Fibroblast of the aortic adventitia (primary cell): ENCODE results near the gene COL12A1. TPM values are rescaled to one million over a fixed set of nuclear protein-coding genes. Genes with fewer than 3 reads are reported as not detected.

Experiments used
- DNase-seq: peaks from one replicate; pipeline ENCODE4 v3.0.0-alpha.2; 2010; ENCODE audit warnings: low read depth
- H3K4me3 ChIP-seq: 2 replicates; pipeline ENCODE4 v1.5.1; 2011; ENCODE audit warnings: low read depth, mild to moderate bottlenecking, control low read depth, low read length, moderate library complexity
- total RNA-seq: library from RNA; depleted of rRNA; stranded (reverse); fragments of >200 nt; gene quantifications from 2 replicates; pipeline ENCODE4 v1.2.3, GENCODE V29; 2012; ENCODE audit warnings: low replicate concordance
- TF ChIP-seq, protein P1 (sequence below): IDR thresholded peaks from 2 replicates; pipeline ENCODE4 v1.5.1; 2011; ENCODE audit warnings: mild to moderate bottlenecking, low read length, control low read depth, inconsistent platforms; ENCODE audit not compliant: insufficient read depth

COL12A1 gene
- total RNA-seq, 1 donor: 139 TPM

DNA sequence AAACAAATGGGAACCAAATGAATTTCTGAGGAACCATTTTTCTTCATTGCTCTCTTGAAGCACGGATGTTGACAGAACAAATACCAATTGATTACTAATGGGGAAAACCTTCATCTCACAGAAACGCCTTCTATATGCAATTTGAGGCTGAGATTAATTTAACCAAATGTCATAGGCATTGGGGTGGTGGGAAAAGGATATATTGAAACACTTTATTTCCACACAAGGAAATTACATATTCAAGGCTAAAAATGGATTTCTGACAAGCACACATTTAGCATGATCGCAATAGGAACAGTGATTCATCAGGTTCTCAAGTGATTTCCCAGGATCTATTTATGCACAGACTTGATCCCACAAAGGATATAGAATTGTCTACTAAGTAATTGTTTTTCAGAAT lies 88.9 kb downstream of the COL12A1 start:
- TF ChIP-seq, protein P1, sequence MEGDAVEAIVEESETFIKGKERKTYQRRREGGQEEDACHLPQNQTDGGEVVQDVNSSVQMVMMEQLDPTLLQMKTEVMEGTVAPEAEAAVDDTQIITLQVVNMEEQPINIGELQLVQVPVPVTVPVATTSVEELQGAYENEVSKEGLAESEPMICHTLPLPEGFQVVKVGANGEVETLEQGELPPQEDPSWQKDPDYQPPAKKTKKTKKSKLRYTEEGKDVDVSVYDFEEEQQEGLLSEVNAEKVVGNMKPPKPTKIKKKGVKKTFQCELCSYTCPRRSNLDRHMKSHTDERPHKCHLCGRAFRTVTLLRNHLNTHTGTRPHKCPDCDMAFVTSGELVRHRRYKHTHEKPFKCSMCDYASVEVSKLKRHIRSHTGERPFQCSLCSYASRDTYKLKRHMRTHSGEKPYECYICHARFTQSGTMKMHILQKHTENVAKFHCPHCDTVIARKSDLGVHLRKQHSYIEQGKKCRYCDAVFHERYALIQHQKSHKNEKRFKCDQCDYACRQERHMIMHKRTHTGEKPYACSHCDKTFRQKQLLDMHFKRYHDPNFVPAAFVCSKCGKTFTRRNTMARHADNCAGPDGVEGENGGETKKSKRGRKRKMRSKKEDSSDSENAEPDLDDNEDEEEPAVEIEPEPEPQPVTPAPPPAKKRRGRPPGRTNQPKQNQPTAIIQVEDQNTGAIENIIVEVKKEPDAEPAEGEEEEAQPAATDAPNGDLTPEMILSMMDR: no peak
- no peak overlapping the region for H3K4me3 ChIP-seq

DNA sequence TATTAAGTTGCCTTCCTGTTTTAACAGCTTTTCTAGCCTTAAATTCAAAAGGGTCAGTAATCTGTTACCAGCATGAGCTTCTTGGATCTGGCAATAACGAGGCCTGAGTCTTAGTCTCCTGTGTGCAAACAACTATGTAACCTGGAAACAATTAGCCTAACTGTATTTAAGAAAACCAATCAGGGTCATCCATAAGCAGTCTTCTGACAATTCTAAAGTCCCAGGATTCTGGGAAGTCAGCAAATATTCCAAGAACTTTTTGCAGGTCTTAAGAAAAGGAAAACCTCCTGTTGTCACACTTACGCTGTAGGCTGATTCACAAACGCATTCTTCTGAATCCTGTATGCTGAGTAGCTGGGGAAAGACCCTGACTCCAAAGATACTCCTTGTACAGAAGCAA lies 90.4 kb downstream of the COL12A1 start:
- H3K4me3 ChIP-seq: no peak overlapping the region
- TF ChIP-seq, protein P1: no peak
- peak; percentile 34 for DNase-seq

More for the DNA sequence above, 88.9 kb downstream of the COL12A1 start:
- DNase-seq: no peak

DNA sequence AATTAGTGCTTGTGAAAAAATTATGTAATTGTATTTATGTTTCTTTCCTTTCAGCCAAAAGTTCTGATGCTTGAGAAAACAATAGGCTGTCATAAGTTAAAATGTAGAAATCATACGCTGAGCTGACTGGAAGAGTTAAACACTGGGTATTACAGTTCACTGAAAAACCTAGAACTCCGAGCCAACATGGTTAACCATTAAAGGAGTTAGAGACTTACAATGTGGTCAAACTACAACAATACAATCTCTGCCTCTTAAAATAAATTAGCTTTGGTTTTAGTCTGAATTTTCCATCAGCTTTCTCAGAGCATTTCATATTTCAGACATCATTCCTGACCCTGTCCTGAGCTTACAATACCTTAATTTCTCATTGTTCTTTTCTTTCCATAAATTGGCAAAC lies 91.0 kb downstream of the COL12A1 start:
- DNase-seq: no peak
- no peak overlapping the region for H3K4me3 ChIP-seq
- TF ChIP-seq, protein P1: no peak

DNA sequence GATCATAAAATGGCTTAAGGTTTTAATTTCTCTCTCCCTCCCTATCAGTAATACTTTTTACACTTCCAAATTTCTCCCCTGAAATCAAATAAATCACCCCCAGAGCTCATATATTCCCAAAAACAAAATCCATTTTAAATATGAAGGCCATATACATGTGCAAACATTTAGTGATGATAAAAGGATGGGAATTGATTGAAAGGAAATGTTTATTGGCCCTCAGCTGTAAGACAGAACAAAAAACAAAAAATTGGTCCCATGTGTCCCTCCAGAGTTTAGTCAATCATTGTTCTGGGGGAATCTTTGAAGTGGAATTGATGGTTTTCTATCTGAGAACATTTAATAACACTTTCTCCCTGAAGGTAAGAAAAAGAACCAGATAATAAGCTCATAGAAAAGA lies 91.7 kb downstream of the COL12A1 start:
- H3K4me3 ChIP-seq: no peak overlapping the region
- TF ChIP-seq, protein P1: no peak
- no peak for DNase-seq

DNA sequence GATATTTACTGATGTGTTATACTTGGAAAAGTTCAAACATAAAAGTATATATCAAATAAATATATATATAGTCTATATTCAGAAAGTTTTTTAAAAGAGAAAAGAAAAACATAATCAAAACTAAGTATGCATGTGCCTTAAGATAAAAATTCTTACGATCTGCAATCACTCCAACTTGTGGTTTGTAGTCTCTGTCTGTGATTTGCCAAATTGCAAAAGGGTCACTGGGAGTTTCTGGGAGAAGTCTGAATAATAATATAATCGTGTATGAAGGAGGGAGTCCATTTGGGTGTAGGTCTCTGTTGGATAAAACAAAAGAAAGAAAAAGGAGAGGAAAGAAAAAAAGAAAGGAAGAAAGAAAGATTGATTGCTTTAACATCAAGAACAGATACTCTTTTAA lies 92.4 kb downstream of the COL12A1 start:
- H3K4me3 ChIP-seq: no peak overlapping the region
- no peak for DNase-seq
- TF ChIP-seq, protein P1: no peak

DNA sequence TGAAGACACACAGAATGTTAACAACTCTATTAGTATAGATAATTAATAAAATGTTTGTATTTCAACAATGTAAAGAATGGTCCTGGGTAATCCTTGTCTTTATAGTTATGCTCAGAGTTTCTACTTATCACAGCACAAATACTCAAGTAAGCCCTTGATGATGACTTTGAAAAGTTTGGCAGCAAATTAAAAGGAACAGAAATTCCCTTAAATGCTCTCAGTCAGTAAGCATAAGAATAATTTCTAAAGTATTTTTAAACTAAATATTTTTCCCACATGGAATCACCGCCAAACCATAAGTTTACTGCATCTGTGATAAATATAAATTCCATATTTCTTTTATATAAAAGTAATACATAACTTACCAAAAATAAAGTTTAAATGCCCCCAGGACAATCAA lies 96.1 kb downstream of the COL12A1 start:
- TF ChIP-seq, protein P1: no peak
- no peak overlapping the region for H3K4me3 ChIP-seq
- DNase-seq: no peak

DNA sequence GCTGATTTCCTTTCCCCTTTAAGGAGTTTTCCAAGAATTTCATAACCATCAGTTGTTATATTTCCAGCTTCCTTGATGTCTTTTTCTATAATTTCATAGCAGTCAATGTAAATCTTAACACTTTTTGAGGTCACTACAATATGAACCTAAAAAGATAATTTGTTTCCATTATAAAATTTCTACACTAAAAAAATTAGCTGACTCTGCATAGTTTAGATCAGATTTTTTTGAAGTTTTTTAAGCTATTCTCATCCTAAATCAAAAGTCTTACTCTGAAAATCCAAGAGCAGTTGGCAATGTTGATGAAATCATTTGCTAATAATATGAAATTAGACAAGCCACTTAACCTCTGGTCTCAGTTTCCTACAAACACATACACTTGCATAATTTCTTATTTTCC lies 96.8 kb downstream of the COL12A1 start:
- H3K4me3 ChIP-seq: no peak overlapping the region
- TF ChIP-seq, protein P1: no peak
- DNase-seq: no peak
